SK-N-SH treated with all-trans-retinoic acid at 6 μM for 48 hours (cell line): ENCODE data around the gene EVC.
"Not testable (repeated sequence)": the region's sequence is repeated elsewhere in the genome, so short reads cannot be mapped to it uniquely, and the experiment has no call there.

Experiments used
- ATAC-seq: fragments of 200-7000 bp; cut with Tn5 transposase; 3 replicates; pipeline ENCODE4 v1.9.1; 2020; ENCODE audit warnings: mild to moderate bottlenecking, moderate library complexity
- ARNTL ChIP-seq: fragments of 450-650 bp; formaldehyde crosslinking; IDR thresholded peaks from 2 replicates; pipeline ENCODE4 v1.5.0; 2020; ENCODE audit warnings: low read depth, mild to moderate bottlenecking, moderate library complexity, borderline replicate concordance
- BACH2 ChIP-seq: fragments of 250-450 bp; sonication (Bioruptor Pico); IDR thresholded peaks from 2 replicates; pipeline ENCODE4 v1.9.0; 2021; ENCODE audit warnings: mild to moderate bottlenecking, borderline replicate concordance
- CSDC2 ChIP-seq: fragments of 250-450 bp; sonication (Bioruptor Pico); IDR thresholded peaks from 2 replicates; pipeline ENCODE4 v1.5.0; 2020; ENCODE audit warnings: mild to moderate bottlenecking, moderate library complexity
- ESRRG ChIP-seq: fragments of 250-450 bp; sonication (Bioruptor Pico); IDR thresholded peaks from 2 replicates; pipeline ENCODE4 v1.6.1; 2021; ENCODE audit warnings: mild to moderate bottlenecking
- GLIS3 ChIP-seq: fragments of 250-450 bp; sonication (Bioruptor Pico); IDR thresholded peaks from 2 replicates; pipeline ENCODE4 v1.5.0; 2020; ENCODE audit warnings: mild to moderate bottlenecking, moderate library complexity
- ISL1 ChIP-seq: fragments of 250-450 bp; sonication (Bioruptor Pico); IDR thresholded peaks from 2 replicates; pipeline ENCODE4 v2.1.2; 2022; ENCODE audit warnings: mild to moderate bottlenecking, moderate library complexity
- OSR1 ChIP-seq: fragments of 250-450 bp; sonication (Bioruptor Pico); IDR thresholded peaks from 2 replicates; pipeline ENCODE4 v1.8.0; 2022; ENCODE audit warnings: moderate library complexity, mild to moderate bottlenecking, inconsistent platforms
- PPARA ChIP-seq: fragments of 250-450 bp; sonication (Bioruptor Pico); IDR thresholded peaks from 2 replicates; pipeline ENCODE4 v1.5.0; 2020; ENCODE audit warnings: mild to moderate bottlenecking, borderline replicate concordance
- RARB ChIP-seq: fragments of 250-450 bp; sonication (Bioruptor Pico); IDR thresholded peaks from 2 replicates; pipeline ENCODE4 v1.8.0; 2021; ENCODE audit warnings: mild to moderate bottlenecking, moderate library complexity
- SNAI2 ChIP-seq: fragments of 250-450 bp; sonication (Bioruptor Pico); IDR thresholded peaks from 2 replicates; pipeline ENCODE4 v1.5.0; 2020; ENCODE audit warnings: mild to moderate bottlenecking, moderate library complexity
- TCF4 ChIP-seq: fragments of 250-450 bp; sonication (Bioruptor Pico); IDR thresholded peaks from 2 replicates; pipeline ENCODE4 v1.8.0; 2021; ENCODE audit warnings: mild to moderate bottlenecking, moderate library complexity, borderline replicate concordance
- TOX ChIP-seq: fragments of 250-450 bp; sonication (Bioruptor Pico); IDR thresholded peaks from 2 replicates; pipeline ENCODE4 v1.8.0; 2021; ENCODE audit warnings: mild to moderate bottlenecking, moderate library complexity, borderline replicate concordance
- ZC3H10 ChIP-seq: fragments of 250-450 bp; sonication (Bioruptor Pico); IDR thresholded peaks from 2 replicates; pipeline ENCODE4 v1.5.1; 2021; ENCODE audit warnings: mild to moderate bottlenecking, moderate library complexity
- ZFP3 ChIP-seq: fragments of 250-450 bp; sonication (Bioruptor Pico); IDR thresholded peaks from 2 replicates; pipeline ENCODE4 v1.5.0; 2020; ENCODE audit warnings: mild to moderate bottlenecking, moderate library complexity
- ZFP30 ChIP-seq: fragments of 450-650 bp; formaldehyde crosslinking; IDR thresholded peaks from 2 replicates; pipeline ENCODE4 v1.5.0; 2022; ENCODE audit warnings: mild to moderate bottlenecking, moderate library complexity
- ZNF565 ChIP-seq: fragments of 450-650 bp; formaldehyde crosslinking; conservative IDR thresholded peaks from 2 replicates; pipeline ENCODE4 v1.5.0; 2020; ENCODE audit warnings: low read depth, mild to moderate bottlenecking, moderate library complexity
- ZNF8 ChIP-seq: fragments of 450-650 bp; formaldehyde crosslinking; IDR thresholded peaks from 2 replicates; pipeline ENCODE4 v1.5.0; 2020; ENCODE audit warnings: mild to moderate bottlenecking, moderate library complexity
- TF ChIP-seq, protein P1 (sequence below): fragments of 250-450 bp; sonication (Bioruptor Pico); IDR thresholded peaks from 2 replicates; pipeline ENCODE4 v1.5.1; 2021; ENCODE audit warnings: mild to moderate bottlenecking, moderate library complexity
- TF ChIP-seq, protein P2 (sequence below): fragments of 250-450 bp; sonication (Bioruptor Pico); IDR thresholded peaks from 2 replicates; pipeline ENCODE4 v1.5.0; 2020; ENCODE audit warnings: mild to moderate bottlenecking, moderate library complexity
- TF ChIP-seq, protein P3 (sequence below): fragments of 250-450 bp; sonication (Bioruptor Pico); IDR thresholded peaks from 2 replicates; pipeline ENCODE4 v1.5.1; 2020; ENCODE audit warnings: low read depth, mild to moderate bottlenecking, moderate library complexity

EVC gene

DNA sequence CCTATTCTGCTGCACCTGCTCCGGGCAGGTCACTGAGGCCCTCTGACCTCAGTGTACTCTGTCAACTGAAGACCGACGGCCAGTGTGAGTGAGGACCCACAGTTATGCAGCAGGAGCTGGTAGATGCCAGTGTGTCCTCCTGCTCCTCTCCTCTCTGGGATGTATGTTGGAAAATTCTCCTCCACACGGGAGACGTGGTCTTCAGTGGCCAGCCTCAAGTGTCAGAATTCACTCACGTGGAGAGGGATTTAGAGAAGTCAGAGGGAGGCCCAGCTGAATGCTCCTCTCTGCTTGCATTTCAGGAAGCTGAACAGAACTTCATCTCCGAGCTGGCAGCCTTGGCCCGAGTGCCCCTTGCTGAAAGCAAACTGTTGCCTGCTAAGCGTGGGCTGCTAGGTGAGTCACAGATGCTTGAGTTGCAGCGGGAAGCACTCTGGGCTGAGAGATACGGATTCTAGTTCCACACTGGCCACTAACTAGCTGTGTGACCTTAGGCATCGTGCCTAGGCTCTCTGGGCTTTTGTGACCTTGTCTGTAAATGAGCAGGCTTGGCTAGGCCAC, 98.3 kb downstream of the EVC start (continued):
- TF ChIP-seq, protein P1, sequence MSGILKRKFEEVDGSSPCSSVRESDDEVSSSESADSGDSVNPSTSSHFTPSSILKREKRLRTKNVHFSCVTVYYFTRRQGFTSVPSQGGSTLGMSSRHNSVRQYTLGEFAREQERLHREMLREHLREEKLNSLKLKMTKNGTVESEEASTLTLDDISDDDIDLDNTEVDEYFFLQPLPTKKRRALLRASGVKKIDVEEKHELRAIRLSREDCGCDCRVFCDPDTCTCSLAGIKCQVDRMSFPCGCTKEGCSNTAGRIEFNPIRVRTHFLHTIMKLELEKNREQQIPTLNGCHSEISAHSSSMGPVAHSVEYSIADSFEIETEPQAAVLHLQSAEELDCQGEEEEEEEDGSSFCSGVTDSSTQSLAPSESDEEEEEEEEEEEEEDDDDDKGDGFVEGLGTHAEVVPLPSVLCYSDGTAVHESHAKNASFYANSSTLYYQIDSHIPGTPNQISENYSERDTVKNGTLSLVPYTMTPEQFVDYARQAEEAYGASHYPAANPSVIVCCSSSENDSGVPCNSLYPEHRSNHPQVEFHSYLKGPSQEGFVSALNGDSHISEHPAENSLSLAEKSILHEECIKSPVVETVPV (CRISPR knock-in tag) = no peak
- TF ChIP-seq ISL1 (no peak), BACH2 (no peak), TOX (no peak), ZFP30 (CRISPR knock-in tag) (no peak), CSDC2 (no peak), PPARA (CRISPR knock-in tag) (no peak)
- TF ChIP-seq, all 23 proteins: peak for 0

DNA sequence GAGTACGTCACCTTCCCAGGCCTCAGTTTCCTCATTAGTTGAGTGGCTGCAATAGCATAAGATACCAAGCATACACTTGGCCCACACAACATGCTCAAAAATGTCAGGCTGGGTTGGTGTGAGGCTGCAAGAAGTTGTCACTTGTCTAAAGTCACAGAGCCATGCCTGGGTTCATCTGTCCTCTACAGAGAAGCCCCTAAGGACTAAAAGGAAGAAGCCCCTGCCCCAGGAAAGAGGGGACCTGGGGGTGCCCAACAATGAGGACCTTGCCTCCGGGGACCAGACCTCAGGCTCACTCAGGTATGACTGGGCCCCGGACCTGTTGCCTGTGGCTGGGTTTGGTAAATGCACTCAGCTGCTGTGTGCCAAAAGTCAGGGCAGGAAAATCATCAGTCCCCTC, 99.2 kb downstream of the EVC start:
- TF ChIP-seq ZFP3 (CRISPR knock-in tag) (no peak), SNAI2 (CRISPR knock-in tag) (no peak), ZNF8 (CRISPR knock-in tag) (no peak), ESRRG (no peak), ZNF565 (no peak), CSDC2 (no peak), RARB (CRISPR knock-in tag) (no peak), ARNTL (CRISPR knock-in tag) (no peak), GLIS3 (CRISPR knock-in tag) (no peak), PPARA (CRISPR knock-in tag) (no peak), OSR1 (CRISPR knock-in tag) (no peak), TCF4 (CRISPR knock-in tag) (no peak), TOX (no peak)
- TF ChIP-seq, protein P1 (CRISPR knock-in tag) = no peak
- TF ChIP-seq, protein P2, sequence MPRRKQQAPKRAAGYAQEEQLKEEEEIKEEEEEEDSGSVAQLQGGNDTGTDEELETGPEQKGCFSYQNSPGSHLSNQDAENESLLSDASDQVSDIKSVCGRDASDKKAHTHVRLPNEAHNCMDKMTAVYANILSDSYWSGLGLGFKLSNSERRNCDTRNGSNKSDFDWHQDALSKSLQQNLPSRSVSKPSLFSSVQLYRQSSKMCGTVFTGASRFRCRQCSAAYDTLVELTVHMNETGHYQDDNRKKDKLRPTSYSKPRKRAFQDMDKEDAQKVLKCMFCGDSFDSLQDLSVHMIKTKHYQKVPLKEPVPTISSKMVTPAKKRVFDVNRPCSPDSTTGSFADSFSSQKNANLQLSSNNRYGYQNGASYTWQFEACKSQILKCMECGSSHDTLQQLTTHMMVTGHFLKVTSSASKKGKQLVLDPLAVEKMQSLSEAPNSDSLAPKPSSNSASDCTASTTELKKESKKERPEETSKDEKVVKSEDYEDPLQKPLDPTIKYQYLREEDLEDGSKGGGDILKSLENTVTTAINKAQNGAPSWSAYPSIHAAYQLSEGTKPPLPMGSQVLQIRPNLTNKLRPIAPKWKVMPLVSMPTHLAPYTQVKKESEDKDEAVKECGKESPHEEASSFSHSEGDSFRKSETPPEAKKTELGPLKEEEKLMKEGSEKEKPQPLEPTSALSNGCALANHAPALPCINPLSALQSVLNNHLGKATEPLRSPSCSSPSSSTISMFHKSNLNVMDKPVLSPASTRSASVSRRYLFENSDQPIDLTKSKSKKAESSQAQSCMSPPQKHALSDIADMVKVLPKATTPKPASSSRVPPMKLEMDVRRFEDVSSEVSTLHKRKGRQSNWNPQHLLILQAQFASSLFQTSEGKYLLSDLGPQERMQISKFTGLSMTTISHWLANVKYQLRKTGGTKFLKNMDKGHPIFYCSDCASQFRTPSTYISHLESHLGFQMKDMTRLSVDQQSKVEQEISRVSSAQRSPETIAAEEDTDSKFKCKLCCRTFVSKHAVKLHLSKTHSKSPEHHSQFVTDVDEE (CRISPR knock-in tag) = no peak

DNA sequence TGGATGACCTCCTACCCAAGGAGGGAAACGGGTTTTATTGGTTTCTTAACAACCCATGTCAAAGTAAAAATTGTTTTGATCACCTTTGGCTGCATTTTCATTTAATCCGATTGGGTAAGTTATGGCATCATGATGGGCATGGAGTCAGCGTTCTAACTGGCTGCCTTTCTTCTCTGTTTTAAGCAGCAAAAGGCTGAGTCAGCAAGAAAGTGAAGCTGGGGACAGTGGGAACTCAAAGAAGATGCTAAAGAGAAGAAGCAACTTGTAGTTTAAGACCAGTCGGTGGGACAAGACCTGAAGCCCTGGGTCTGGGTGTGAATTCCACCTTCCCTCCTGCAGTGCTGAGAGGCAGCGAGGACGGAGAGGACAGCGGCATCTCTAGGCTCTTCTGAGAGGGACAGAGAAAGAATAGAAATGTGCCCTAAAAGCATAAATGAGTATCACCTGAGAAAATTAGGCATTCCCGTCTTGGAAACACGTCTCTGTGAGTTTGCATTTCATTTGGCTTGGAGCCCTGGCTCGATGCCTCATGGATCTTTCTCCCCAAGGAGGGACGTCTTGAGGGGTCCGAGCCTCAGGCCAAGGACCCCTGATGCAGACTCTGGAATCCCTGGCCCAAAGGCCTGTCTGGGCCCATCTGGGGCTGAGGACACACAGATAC, 99.9 kb downstream of the EVC start:
- TF ChIP-seq ZC3H10 (CRISPR knock-in tag) (no peak), BACH2 (no peak), RARB (CRISPR knock-in tag) (no peak), SNAI2 (CRISPR knock-in tag) (no peak), GLIS3 (CRISPR knock-in tag) (no peak), ESRRG (no peak), OSR1 (CRISPR knock-in tag) (no peak), ZNF8 (CRISPR knock-in tag) (no peak)
- TF ChIP-seq, protein P3, sequence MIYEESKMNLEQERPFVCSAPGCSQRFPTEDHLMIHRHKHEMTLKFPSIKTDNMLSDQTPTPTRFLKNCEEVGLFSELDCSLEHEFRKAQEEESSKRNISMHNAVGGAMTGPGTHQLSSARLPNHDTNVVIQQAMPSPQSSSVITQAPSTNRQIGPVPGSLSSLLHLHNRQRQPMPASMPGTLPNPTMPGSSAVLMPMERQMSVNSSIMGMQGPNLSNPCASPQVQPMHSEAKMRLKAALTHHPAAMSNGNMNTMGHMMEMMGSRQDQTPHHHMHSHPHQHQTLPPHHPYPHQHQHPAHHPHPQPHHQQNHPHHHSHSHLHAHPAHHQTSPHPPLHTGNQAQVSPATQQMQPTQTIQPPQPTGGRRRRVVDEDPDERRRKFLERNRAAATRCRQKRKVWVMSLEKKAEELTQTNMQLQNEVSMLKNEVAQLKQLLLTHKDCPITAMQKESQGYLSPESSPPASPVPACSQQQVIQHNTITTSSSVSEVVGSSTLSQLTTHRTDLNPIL = no peak
- TF ChIP-seq, protein P1 (CRISPR knock-in tag) = no peak
- no peak for ATAC-seq

More for the DNA sequence above, 99.2 kb downstream of the EVC start:
- ATAC-seq = no peak

DNA sequence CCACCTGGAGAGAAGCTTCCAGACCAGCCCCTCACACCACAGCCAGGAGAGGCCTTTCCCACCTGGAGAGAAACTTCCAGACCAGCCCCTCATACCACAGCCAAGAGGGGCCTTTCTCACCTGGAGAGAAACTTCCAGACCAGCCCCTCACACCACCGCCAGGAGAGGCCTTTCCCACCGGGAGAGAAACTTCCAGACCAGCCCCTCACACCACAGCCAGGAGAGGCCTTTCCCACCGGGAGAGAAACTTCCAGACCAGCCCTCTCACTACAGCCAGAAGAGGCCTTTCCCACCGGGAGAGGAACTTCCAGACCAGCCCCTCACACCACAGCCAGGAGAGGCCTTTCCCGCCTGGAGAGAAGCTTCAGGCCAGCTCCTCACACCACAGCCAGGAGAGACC, 101.1 kb downstream of the EVC start:
- not testable (repeated sequence) for ATAC-seq
